Gastrocnemius medialis (tissue), 4 donors: ENCODE measurements around the gene TTLL1. TPM values are rescaled to one million over a fixed set of nuclear protein-coding genes. Genes with fewer than 3 reads are reported as not detected.

Experiments
- ATAC-seq, 2 donors: fragments of 150-250 bp; one replicate each; pipeline ENCODE4 v1.9.1; 2016
- DNase-seq, 2 donors: peaks; one replicate each; pipeline ENCODE4 v3.0.0-alpha.2; 2019
- H3K27ac ChIP-seq, 4 donors: fragments of 200-600 bp; sonication (generic); 1 replicate in 1 of 4; 2 replicates in 3 of 4; pipeline ENCODE4 v1.5.1; 2016 to 2018; ENCODE audit warnings: mild to moderate bottlenecking in 2 of 4, moderate library complexity in 1 of 4
- H3K27me3 ChIP-seq, 3 donors: fragments of 200-600 bp; sonication (generic) in 2 of 3; 1 replicate in 1 of 3; 2 replicates in 2 of 3; pipeline versions ENCODE4 v1.5.1 to v1.6.0; 2016 to 2019; ENCODE audit warnings: mild to moderate bottlenecking in 1 of 3, moderate library complexity in 1 of 3
- H3K36me3 ChIP-seq, 2 donors: fragments of 200-600 bp; sonication (generic) in 1 of 2; one replicate each; pipeline ENCODE4 v1.5.1; 2017 to 2018
- H3K4me1 ChIP-seq, 2 donors: fragments of 200-600 bp; sonication (generic) in 1 of 2; one replicate each; pipeline ENCODE4 v1.5.1; 2016 to 2017; ENCODE audit warnings: mild to moderate bottlenecking in 2 of 2
- H3K4me3 ChIP-seq, 4 donors: fragments of 200-600 bp; sonication (generic) in 3 of 4; 1 replicate in 1 of 4; 2 replicates in 3 of 4; pipeline ENCODE4 v1.5.1; 2016 to 2019; ENCODE audit warnings: mild to moderate bottlenecking in 2 of 4
- H3K9me3 ChIP-seq, 3 donors: fragments of 200-600 bp; sonication (generic) in 2 of 3; 1 replicate in 1 of 3; 2 replicates in 2 of 3; pipeline ENCODE4 v1.5.1; 2016 to 2019
- CTCF ChIP-seq, 5 experiments: fragments of 450-650 bp in 3 of 5; fragments of 200-600 bp in 2 of 5; sonication (generic) in 2 of 5; IDR thresholded peaks in 4 of 5; conservative IDR thresholded peaks in 1 of 5; 1 replicate in 4 of 5; 2 replicates in 1 of 5; pipeline ENCODE4 v1.5.1; 2016 to 2019; ENCODE audit warnings: antibody characterized with exemption in 5 of 5, mild to moderate bottlenecking in 3 of 5, moderate library complexity in 3 of 5
- POLR2A ChIP-seq, 2 donors: fragments of 450-650 bp; IDR thresholded peaks; one replicate each; pipeline ENCODE4 v1.6.1; 2017; ENCODE audit warnings: antibody characterized with exemption in 2 of 2, mild to moderate bottlenecking in 2 of 2, moderate library complexity in 2 of 2
- in situ Hi-C, 4 donors: fragments of 200-750 bp; cut with MboI; loops; one replicate each; pipeline versions ENCODE4 v1.15.0 to v1.8.0; 2017; ENCODE audit warnings: low sequenced_read_pairs in 4 of 4
- intact Hi-C: fragments of 100-400 bp; cut with DNase I; formaldehyde crosslinking; loops from one replicate; pipeline ENCODE4 v1.15.1; 2023; ENCODE audit warnings: low total_unique reads
- total RNA-seq, 4 donors: library from RNA; depleted of rRNA; stranded (reverse); fragments of >200 nt; gene quantifications; one replicate each; pipeline versions ENCODE4 v1.1.0 to v1.2.3, GENCODE V29; 2016

The TTLL1 gene
- total RNA-seq, 4 donors from 2014 or later, result 1.3 to 2.0 (median 1.8) TPM

- peaks cover 37 to 57% (median 39%) of the 10 kb centered on the region in 3 donors for H3K27me3 ChIP-seq
- ATAC-seq, result no peak
- DNase-seq, result no peak
- no peak overlapping the region for H3K27ac ChIP-seq
- TF ChIP-seq POLR2A (IDR thresholded peaks at IDR 0.05) (no peak), CTCF (IDR thresholded peaks at IDR 0.05 in 4 of 5, conservative IDR thresholded peaks at IDR 0.05 in 1 of 5) (no peak)
- peaks cover 0 to 12% of the 10 kb centered on the region in 2 donors for H3K4me1 ChIP-seq
- in situ Hi-C loops, result no loop called here
- no peaks in the 10 kb centered on the region for H3K36me3 ChIP-seq
- H3K4me3 ChIP-seq, result no peak overlapping the region
- no peaks in the 10 kb centered on the region for H3K9me3 ChIP-seq
- intact Hi-C loops, result no loop called here
Measured at GRCh38 chr22:43113526-43114251, 24.5 kb upstream of the TTLL1 start.

- in situ Hi-C loops (no loop called here), intact Hi-C loops (no loop called here)
- no peak for ATAC-seq
- peaks cover 0 to 12% of the 10 kb centered on the region in 2 donors for H3K4me1 ChIP-seq
- H3K4me3 ChIP-seq, result peak overlapping the region; percentile 43 to 61 (median 51)
- H3K27me3 ChIP-seq, result peaks cover 37 to 58% (median 43%) of the 10 kb centered on the region in 3 donors
- no peak overlapping the region for H3K27ac ChIP-seq
- no peak for DNase-seq
- TF ChIP-seq POLR2A (IDR thresholded peaks at IDR 0.05) (no peak), CTCF (IDR thresholded peaks at IDR 0.05 in 4 of 5, conservative IDR thresholded peaks at IDR 0.05 in 1 of 5) (no peak)
- H3K9me3 ChIP-seq, result no peaks in the 10 kb centered on the region
- no peaks in the 10 kb centered on the region for H3K36me3 ChIP-seq
Measured at GRCh38 chr22:43110927-43111623, 21.9 kb upstream of the TTLL1 start.

- no peaks in the 10 kb centered on the region for H3K36me3 ChIP-seq
- intact Hi-C loops (no loop called here), in situ Hi-C loops (no loop called here)
- H3K27me3 ChIP-seq, result peaks cover 37 to 58% (median 43%) of the 10 kb centered on the region in 3 donors
- peaks cover 0 to 12% of the 10 kb centered on the region in 2 donors for H3K4me1 ChIP-seq
- H3K4me3 ChIP-seq, result peak within 1 kb of the TSS; percentile 43 to 61 (median 51)
- H3K9me3 ChIP-seq, result no peaks in the 10 kb centered on the region
- no peak within 1 kb of the TSS for H3K27ac ChIP-seq
- ATAC-seq (peak in 1 of 2 donors; percentile 31), DNase-seq (no peak)
- no peak for TF ChIP-seq POLR2A (IDR thresholded peaks at IDR 0.05)
- no peak for TF ChIP-seq CTCF (IDR thresholded peaks at IDR 0.05 in 4 of 5, conservative IDR thresholded peaks at IDR 0.05 in 1 of 5)
Measured at GRCh38 chr22:43110444-43110926, 21.3 kb upstream of the TTLL1 start, which contains the start of gene BIK. TSS of gene BIK (plus strand) at chr22:43110750. CDS start at chr22:43124023, 13,273 bp downstream.

- in situ Hi-C loops, result no loop called here
- Histone ChIP-seq H3K9me3 (no peaks in the 10 kb centered on the region), H3K27ac (no peak overlapping the region), H3K27me3 (peaks cover 37 to 58% (median 43%) of the 10 kb centered on the region in 3 donors), H3K36me3 (no peaks in the 10 kb centered on the region), H3K4me3 (peak overlapping the region; percentile 43 to 61 (median 51)), H3K4me1 (peaks cover 0 to 12% of the 10 kb centered on the region in 2 donors)
- no peak for TF ChIP-seq CTCF (IDR thresholded peaks at IDR 0.05 in 4 of 5, conservative IDR thresholded peaks at IDR 0.05 in 1 of 5)
- no peak for TF ChIP-seq POLR2A (IDR thresholded peaks at IDR 0.05)
- ATAC-seq (peak in 1 of 2 donors; percentile 27), DNase-seq (no peak)
- intact Hi-C loops, result no loop called here
Measured at GRCh38 chr22:43109921-43110443, 20.8 kb upstream of the TTLL1 start.
